ENCODE results near the gene CDH16. TPM values are rescaled to one million over a fixed set of nuclear protein-coding genes. Genes with fewer than 3 reads are reported as not detected.
"Not testable (repeated sequence)": the region's sequence is repeated elsewhere in the genome, so short reads cannot be mapped to it uniquely, and the experiment has no call there.

CDH16 gene
- total and polyA plus RNA-seq, 3 experiments from 2014 or later = not detected

DNA sequence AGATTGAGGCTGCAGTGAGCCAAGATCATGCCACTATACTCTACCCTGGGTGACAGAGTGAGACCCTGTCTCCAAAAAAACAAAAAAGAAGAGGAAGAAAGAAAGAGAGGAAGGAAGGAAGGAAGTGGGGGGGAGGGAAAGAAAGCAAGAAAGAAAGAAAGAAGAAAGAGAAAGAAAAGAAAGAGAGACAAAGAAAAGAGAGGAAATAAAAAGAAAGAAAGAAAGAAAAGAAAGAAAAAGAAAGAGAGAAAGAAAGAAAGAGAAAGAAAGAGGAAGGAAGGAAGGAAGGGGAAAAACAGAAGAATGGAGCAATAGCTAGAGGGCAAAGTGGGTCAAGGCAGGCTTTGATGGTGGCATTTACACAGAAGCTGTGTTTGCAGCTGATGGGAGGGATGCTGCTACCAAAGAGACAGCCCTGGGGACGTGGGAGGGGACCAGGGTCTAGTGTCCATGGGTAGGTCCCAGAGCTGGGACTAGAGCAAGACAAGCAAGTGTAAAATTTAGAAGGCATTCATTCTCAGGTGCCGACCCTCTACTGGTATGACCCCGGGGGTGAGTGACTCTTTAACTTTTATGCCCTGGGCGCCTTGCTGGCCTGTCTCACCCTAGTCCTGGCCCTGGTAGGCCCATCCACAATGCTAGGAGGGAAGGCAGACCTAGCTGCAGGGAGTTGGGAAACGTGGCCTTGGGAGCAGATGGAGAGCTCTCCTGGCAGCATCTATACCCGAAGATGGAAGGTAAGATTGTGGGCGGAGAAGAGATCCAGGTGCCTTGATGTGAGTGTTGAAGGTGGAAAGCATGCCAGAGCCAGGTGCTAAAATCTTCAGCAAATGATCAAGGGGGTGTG, 40.4 kb upstream of the CDH16 start:
- H3K36me3 ChIP-seq (ENCODE audit: insufficient read depth, low read length) = no peaks in the 10 kb centered on the region
- no peak overlapping the region for H3K4me3 ChIP-seq (ENCODE audit: low read length)
- H3K9me3 ChIP-seq (ENCODE audit: low read length) = no peaks in the 10 kb centered on the region
- H3K27ac Mint-ChIP-seq = peak overlapping the region in 1 of 8 donors; percentile 22
- H3K4me1 ChIP-seq (ENCODE audit: insufficient read depth, low read length) = no peaks in the 10 kb centered on the region
- no peak overlapping the region for H3K27ac ChIP-seq (ENCODE audit: low read depth, low read length)
- peaks cover 0 to 6% (median 2%) of the 10 kb centered on the region in 3 donors for H3K4me1 Mint-ChIP-seq
- ChIA-PET CTCF (interaction anchor here (0.6 to 1.3 kb wide), 5 partner anchors 9 to 245 kb away, joined by 3 to 4 read pairs (median 3); no protein-coding TSS in a partner anchor), POLR2A (no interaction called here)
- H3K36me3 Mint-ChIP-seq = no peaks in the 10 kb centered on the region
- no peak overlapping the region for H3K4me3 Mint-ChIP-seq
- no peak for DNase-seq
- peaks cover 4 to 6% of the 10 kb centered on the region in 2 donors for H3K27me3 Mint-ChIP-seq
- no peaks in the 10 kb centered on the region for H3K9me3 Mint-ChIP-seq
- H3K27me3 ChIP-seq (ENCODE audit: insufficient read depth, low read length, poor library complexity, severe bottlenecking) = no peaks in the 10 kb centered on the region

DNA sequence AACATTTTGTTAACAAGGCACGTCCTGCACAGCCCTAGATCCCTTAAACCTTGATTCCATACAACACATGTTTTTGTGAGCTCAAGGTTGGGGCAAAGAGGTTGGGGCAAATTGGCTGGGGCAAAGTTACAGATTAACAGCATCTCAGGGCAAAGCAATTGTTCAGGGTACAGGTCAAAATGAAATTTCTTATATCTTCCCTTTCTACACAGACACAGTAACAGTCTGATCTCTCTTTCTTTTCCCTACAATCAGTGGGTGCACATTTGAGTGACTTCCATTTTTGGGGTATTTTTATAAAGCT, 37.4 kb upstream of the CDH16 start:
- Mint-ChIP-seq H3K27me3 (peaks cover 16 to 26% of the 10 kb centered on the region in 2 donors), H3K36me3 (peaks cover 0 to 11% (median 0%) of the 10 kb centered on the region in 3 donors)
- DNase-seq; POLR2A ChIA-PET; H3K9me3 Mint-ChIP-seq; H3K27ac Mint-ChIP-seq; H3K9me3 ChIP-seq (ENCODE audit: low read length); CTCF ChIA-PET; H3K36me3 ChIP-seq (ENCODE audit: insufficient read depth, low read length); H3K4me1 Mint-ChIP-seq; H3K4me3 Mint-ChIP-seq; H3K4me1 ChIP-seq (ENCODE audit: insufficient read depth, low read length); H3K4me3 ChIP-seq (ENCODE audit: low read length); H3K27ac ChIP-seq (ENCODE audit: low read depth, low read length); H3K27me3 ChIP-seq (ENCODE audit: insufficient read depth, low read length, poor library complexity, severe bottlenecking): not testable (repeated sequence)

DNA sequence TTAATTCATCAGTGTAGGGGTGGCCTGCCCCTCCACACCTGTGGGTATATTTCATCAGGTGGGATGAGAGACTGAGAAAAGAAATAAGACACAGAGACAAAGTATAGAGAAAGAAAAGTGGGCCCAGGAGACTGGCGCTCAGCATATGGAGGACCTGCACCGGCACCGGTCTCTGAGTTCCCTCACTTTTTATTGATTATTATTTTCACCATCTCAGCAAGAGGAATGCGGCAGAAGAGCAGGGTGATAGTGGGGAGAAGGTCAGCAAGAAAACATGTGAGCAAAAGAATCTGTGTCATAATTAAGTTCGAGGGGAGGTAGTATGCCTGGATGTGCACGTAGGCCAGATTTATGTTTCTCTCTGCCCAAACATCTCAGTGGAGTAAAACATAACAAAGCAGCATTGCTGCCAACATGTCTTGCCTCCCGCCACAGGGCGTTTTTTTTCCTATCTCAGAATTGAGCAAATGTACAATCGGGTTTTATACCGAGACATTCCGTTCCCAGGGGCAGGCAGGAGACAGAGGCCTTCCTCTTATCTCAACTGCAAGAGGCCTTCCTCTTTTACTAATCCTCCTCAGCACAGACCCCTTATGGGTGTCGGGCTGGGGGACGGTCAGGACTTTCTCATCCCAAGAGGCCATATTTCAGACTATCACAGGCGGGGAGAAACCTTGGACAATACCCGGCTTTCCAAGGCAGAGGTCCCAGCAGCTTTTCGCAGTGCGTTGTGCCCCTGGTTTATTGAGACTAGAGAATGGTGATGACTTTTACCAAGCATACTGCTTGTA, 36.9 kb upstream of the CDH16 start:
- H3K36me3 Mint-ChIP-seq = peaks cover 0 to 11% (median 0%) of the 10 kb centered on the region in 3 donors
- H3K4me3 Mint-ChIP-seq; H3K27me3 ChIP-seq (ENCODE audit: insufficient read depth, low read length, poor library complexity, severe bottlenecking); H3K9me3 Mint-ChIP-seq; H3K4me3 ChIP-seq (ENCODE audit: low read length); CTCF ChIA-PET; H3K36me3 ChIP-seq (ENCODE audit: insufficient read depth, low read length); H3K9me3 ChIP-seq (ENCODE audit: low read length); H3K27ac ChIP-seq (ENCODE audit: low read depth, low read length); H3K27ac Mint-ChIP-seq; H3K4me1 Mint-ChIP-seq; DNase-seq; POLR2A ChIA-PET; H3K4me1 ChIP-seq (ENCODE audit: insufficient read depth, low read length): not testable (repeated sequence)
- peaks cover 17 to 29% of the 10 kb centered on the region in 2 donors for H3K27me3 Mint-ChIP-seq

DNA sequence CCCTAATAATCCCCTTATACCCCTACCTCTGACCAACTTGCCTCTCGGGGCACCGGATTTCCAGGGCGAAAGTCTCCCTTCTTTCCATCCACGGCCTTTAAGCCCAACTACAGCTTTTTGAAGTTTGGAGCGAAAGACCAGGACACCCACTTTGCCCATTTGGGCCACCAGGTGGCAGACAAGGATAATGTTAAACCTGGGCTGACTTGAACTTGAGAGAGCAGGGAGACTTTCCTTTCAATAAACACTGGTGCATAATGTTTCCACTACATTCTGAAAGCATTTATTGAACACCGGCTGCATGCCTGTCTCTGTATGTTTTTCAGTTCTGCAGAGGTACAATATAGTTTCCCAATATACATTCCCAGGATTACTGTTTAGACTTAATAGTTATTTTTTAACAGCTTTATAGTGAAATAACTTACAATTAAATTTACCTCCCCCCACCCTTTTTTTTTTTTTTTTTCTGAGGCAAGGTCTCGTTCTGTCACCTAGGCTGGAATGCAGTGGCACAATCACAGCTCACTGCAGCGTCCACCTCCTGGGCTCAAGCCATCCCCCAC, 35.5 kb upstream of the CDH16 start:
- H3K27ac Mint-ChIP-seq = peak overlapping the region in 2 of 8 donors; percentile 31 to 40
- CTCF ChIA-PET = interaction anchor here (0.7 to 2.4 kb wide), 11 partner anchors 11 to 244 kb away, joined by 3 to 6 read pairs (median 3); no protein-coding TSS in a partner anchor

DNA sequence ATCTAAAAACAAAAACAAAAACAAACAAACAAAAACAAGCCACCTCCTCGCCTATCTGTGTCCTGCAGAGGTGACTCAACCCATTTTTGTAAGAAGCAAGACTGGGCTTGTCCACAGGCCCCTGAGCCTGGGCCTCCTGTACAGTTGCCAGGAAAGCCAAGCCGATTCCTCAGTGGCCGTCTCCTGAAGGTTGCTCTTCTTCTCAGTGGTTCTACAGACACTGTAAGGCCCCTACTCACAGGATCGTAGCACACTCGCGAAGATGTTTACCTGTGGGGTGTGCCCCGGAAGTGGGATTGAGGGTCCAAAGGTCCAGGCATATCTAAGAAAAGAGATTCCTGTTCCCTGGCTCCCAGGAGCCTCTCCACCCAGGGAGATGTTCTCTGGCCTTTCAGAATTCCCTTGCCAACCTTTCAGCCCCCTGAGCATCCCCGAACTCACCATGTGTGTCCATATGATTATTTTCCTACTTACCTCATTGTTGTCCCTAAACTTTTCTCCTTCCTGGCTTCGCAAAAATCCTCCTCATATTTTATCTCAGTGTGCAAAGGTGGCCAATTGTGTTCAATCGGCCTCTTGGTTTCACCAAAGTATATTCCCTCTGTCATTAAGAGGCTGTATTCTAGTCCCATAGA, 34.9 kb upstream of the CDH16 start:
- Mint-ChIP-seq H3K4me1 (peaks cover 0 to 11% (median 4%) of the 10 kb centered on the region in 3 donors), H3K27me3 (peaks cover 29 to 48% of the 10 kb centered on the region in 2 donors), H3K36me3 (peaks cover 0 to 11% (median 0%) of the 10 kb centered on the region in 3 donors), H3K27ac (peak overlapping the region in 1 of 8 donors; percentile 40), H3K4me3 (peak overlapping the region in 1 of 7 donors; percentile 11), H3K9me3 (peaks cover 0 to 4% (median 0%) of the 10 kb centered on the region in 5 donors)
- no peaks in the 10 kb centered on the region for H3K9me3 ChIP-seq (ENCODE audit: low read length)
- no peak overlapping the region for H3K27ac ChIP-seq (ENCODE audit: low read depth, low read length)
- no peak overlapping the region for H3K4me3 ChIP-seq (ENCODE audit: low read length)
- DNase-seq = no peak
- H3K27me3 ChIP-seq (ENCODE audit: insufficient read depth, low read length, poor library complexity, severe bottlenecking) = peaks cover 16% of the 10 kb centered on the region
- no peaks in the 10 kb centered on the region for H3K36me3 ChIP-seq (ENCODE audit: insufficient read depth, low read length)
- peaks cover 3% of the 10 kb centered on the region for H3K4me1 ChIP-seq (ENCODE audit: insufficient read depth, low read length)
- CTCF ChIA-PET = interaction anchor here (0.7 to 2.4 kb wide), 12 partner anchors 10 to 245 kb away, joined by 3 to 6 read pairs (median 4); no protein-coding TSS in a partner anchor
- POLR2A ChIA-PET = interaction anchor here (1.1 kb wide), 1 partner anchor 10 kb away, joined by 3 read pairs; no protein-coding TSS in a partner anchor

More for the DNA sequence above, 35.5 kb upstream of the CDH16 start:
- Mint-ChIP-seq H3K4me1 (peaks cover 0 to 6% (median 3%) of the 10 kb centered on the region in 3 donors), H3K9me3 (peaks cover 0 to 4% (median 0%) of the 10 kb centered on the region in 5 donors), H3K27me3 (peaks cover 24 to 42% of the 10 kb centered on the region in 2 donors), H3K4me3 (peak overlapping the region in 1 of 7 donors; percentile 11), H3K36me3 (peaks cover 0 to 11% (median 0%) of the 10 kb centered on the region in 3 donors)
- Histone ChIP-seq H3K4me3 (ENCODE audit: low read length) (no peak overlapping the region), H3K9me3 (ENCODE audit: low read length) (no peaks in the 10 kb centered on the region), H3K36me3 (ENCODE audit: insufficient read depth, low read length) (no peaks in the 10 kb centered on the region), H3K4me1 (ENCODE audit: insufficient read depth, low read length) (no peaks in the 10 kb centered on the region), H3K27me3 (ENCODE audit: insufficient read depth, low read length, poor library complexity, severe bottlenecking) (peaks cover 12% of the 10 kb centered on the region), H3K27ac (ENCODE audit: low read depth, low read length) (no peak overlapping the region)
- DNase-seq = peak; percentile 52 to 77 (median 58)
- POLR2A ChIA-PET = no interaction called here

DNA sequence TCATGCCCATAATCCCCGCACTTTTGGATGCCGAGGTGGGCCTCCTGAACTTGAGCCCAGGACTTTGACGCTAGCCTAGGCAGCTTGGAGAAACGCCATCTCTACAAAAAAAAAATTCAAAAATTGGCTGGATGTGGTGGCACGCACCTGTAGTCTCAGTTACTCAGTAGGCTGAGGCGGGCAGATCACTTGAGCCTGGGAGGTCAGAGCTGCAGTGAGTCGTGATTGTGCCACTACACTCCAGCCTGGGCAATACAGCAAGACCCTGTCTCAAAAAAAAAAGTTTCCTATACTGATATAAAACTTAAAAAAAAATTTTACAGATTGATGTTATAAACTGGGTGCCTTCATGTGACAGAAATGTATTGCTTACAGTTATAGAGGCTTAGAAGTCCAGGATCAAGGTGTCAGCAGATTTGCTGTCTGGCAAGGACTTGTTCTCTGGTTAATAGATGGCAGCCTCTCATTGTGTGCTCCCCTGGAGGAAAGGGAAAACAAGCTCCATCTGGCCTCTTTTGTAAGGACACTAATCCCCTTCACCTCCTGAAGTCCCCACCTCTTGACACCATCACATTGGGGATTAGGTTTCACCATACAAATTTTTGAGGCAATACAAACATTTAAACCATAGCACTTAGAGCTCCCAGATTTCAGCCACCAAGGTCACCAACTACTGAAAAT, 33.9 kb upstream of the CDH16 start:
- Histone ChIP-seq H3K9me3 (ENCODE audit: low read length) (no peaks in the 10 kb centered on the region), H3K36me3 (ENCODE audit: insufficient read depth, low read length) (no peaks in the 10 kb centered on the region), H3K27ac (ENCODE audit: low read depth, low read length) (no peak overlapping the region), H3K4me3 (ENCODE audit: low read length) (no peak overlapping the region), H3K27me3 (ENCODE audit: insufficient read depth, low read length, poor library complexity, severe bottlenecking) (peaks cover 16% of the 10 kb centered on the region), H3K4me1 (ENCODE audit: insufficient read depth, low read length) (peaks cover 7% of the 10 kb centered on the region)
- Mint-ChIP-seq H3K4me3 (no peak overlapping the region), H3K36me3 (peaks cover 0 to 11% (median 0%) of the 10 kb centered on the region in 3 donors), H3K27me3 (peaks cover 26 to 53% of the 10 kb centered on the region in 2 donors), H3K9me3 (peaks cover 0 to 4% (median 0%) of the 10 kb centered on the region in 5 donors), H3K4me1 (peaks cover 6 to 19% (median 10%) of the 10 kb centered on the region in 3 donors), H3K27ac (no peak overlapping the region)
- no peak for DNase-seq
- POLR2A ChIA-PET = interaction anchor here (1.1 kb wide), 1 partner anchor 9 kb away, joined by 3 read pairs; no protein-coding TSS in a partner anchor
- CTCF ChIA-PET = interaction anchor here (1.1 to 2.4 kb wide), 4 partner anchors 13 to 203 kb away, joined by 4 to 6 read pairs (median 5); no protein-coding TSS in a partner anchor
